ENCODE measurements around the gene CREB3L4.

CREB3L4 gene

GRCh38 chr1:153938996-153939395 is 28.7 kb upstream of the CREB3L4 start:
- no peak for TF ChIP-seq CTCF (IDR thresholded peaks at IDR 0.05; ENCODE audit: control insufficient read depth, extremely low read depth, insufficient read depth)
- no peak for DNase-seq (ENCODE audit: low read depth)
- H3K4me3 ChIP-seq (ENCODE audit: low read depth, low read length) = no peak overlapping the region

- H3K4me3 ChIP-seq (ENCODE audit: low read depth, low read length) = no peak overlapping the region
- no peak for TF ChIP-seq CTCF (IDR thresholded peaks at IDR 0.05; ENCODE audit: control insufficient read depth, extremely low read depth, insufficient read depth)
- no peak for DNase-seq (ENCODE audit: low read depth)
Observed at GRCh38 chr1:153939476-153939875, 28.2 kb upstream of the CREB3L4 start.

- H3K4me3 ChIP-seq (ENCODE audit: low read depth, low read length) = no peak overlapping the region
- DNase-seq (ENCODE audit: low read depth) = no peak
Observed at GRCh38 chr1:153940756-153941155, 26.9 kb upstream of the CREB3L4 start.

GRCh38 chr1:153941826-153942725 is 25.6 kb upstream of the CREB3L4 start:
- H3K4me3 ChIP-seq (ENCODE audit: low read depth, low read length) = no peak overlapping the region
- TF ChIP-seq CTCF (IDR thresholded peaks at IDR 0.05; ENCODE audit: control insufficient read depth, extremely low read depth, insufficient read depth) = no peak
- DNase-seq (ENCODE audit: low read depth) = no peak

More at GRCh38 chr1:153940756-153941155, 26.9 kb upstream of the CREB3L4 start:
- TF ChIP-seq CTCF (IDR thresholded peaks at IDR 0.05; ENCODE audit: control insufficient read depth, extremely low read depth, insufficient read depth) = no peak

GRCh38 chr1:153942766-153943549 is 24.7 kb upstream of the CREB3L4 start:
- H3K4me3 ChIP-seq (ENCODE audit: low read depth, low read length) = no peak overlapping the region
- no peak for DNase-seq (ENCODE audit: low read depth)
- no peak for TF ChIP-seq CTCF (IDR thresholded peaks at IDR 0.05; ENCODE audit: control insufficient read depth, extremely low read depth, insufficient read depth)

- no peak for TF ChIP-seq CTCF (IDR thresholded peaks at IDR 0.05; ENCODE audit: control insufficient read depth, extremely low read depth, insufficient read depth)
- no peak overlapping the region for H3K4me3 ChIP-seq (ENCODE audit: low read depth, low read length)
- no peak for DNase-seq (ENCODE audit: low read depth)
Observed at GRCh38 chr1:153944005-153944826, 23.5 kb upstream of the CREB3L4 start.

All from LNCaP clone FGC (cell line).